NOMO-1 treated with DMSO at 0.1 percent for 48 hours (cell line): Measurements from ENCODE around the gene NUDT13.

ENCODE experiments used
- DNase-seq: peaks from one replicate; lab custom pipeline; 2025; ENCODE audit not compliant: unreplicated experiment; lab: John Stamatoyannopoulos, UW

Gene NUDT13

GRCh38 chr10:73110345-73110849 is at the start of gene NUDT13:
NUDT13 (plus strand) TSS chr10:73110455; CDS start chr10:73114366, 3,911 bp downstream.
- DNase-seq: peak; percentile 91

GRCh38 chr10:73060738-73061635 is 49.3 kb upstream of the NUDT13 start:
- peak; percentile 29 for DNase-seq

- no peak for DNase-seq
These were observed 48.5 kb upstream of the NUDT13 start for GRCh38 chr10:73061743-73062142.

- DNase-seq: no peak
These were observed 44.8 kb upstream of the NUDT13 start for GRCh38 chr10:73065441-73065840.

GRCh38 chr10:73073627-73074026 is 36.6 kb upstream of the NUDT13 start:
- DNase-seq: no peak

- DNase-seq: no peak
These were observed 34.4 kb upstream of the NUDT13 start for GRCh38 chr10:73075829-73076228.

- DNase-seq: peak; percentile 64
These were observed 33.7 kb upstream of the NUDT13 start for GRCh38 chr10:73076360-73077183.

- DNase-seq: no peak
These were observed 30.3 kb upstream of the NUDT13 start for GRCh38 chr10:73079779-73080541.

GRCh38 chr10:73083221-73083620 is 27.0 kb upstream of the NUDT13 start:
- no peak for DNase-seq

- DNase-seq: no peak
These were observed 26.0 kb upstream of the NUDT13 start for GRCh38 chr10:73084209-73084608.

- no peak for DNase-seq
These were observed 23.4 kb upstream of the NUDT13 start for GRCh38 chr10:73086816-73087215.

- no peak for DNase-seq
These were observed 22.0 kb upstream of the NUDT13 start for GRCh38 chr10:73088304-73088703.

GRCh38 chr10:73092830-73093229 is 17.4 kb upstream of the NUDT13 start:
- DNase-seq: no peak

GRCh38 chr10:73093922-73094850 is 16.1 kb upstream of the NUDT13 start:
- DNase-seq: no peak

- no peak for DNase-seq
These were observed 15.2 kb upstream of the NUDT13 start for GRCh38 chr10:73094986-73095480.

- DNase-seq: peak; percentile 56
These were observed 14.7 kb upstream of the NUDT13 start for GRCh38 chr10:73095481-73096021.

GRCh38 chr10:73096041-73096448 is 14.2 kb upstream of the NUDT13 start:
- DNase-seq: peak; percentile 64

- peak; percentile 96 for DNase-seq
These were observed 13.6 kb upstream of the NUDT13 start, which contains the start of gene P4HA1 for GRCh38 chr10:73096449-73097304. P4HA1 (minus strand) TSS chr10:73096866; CDS start chr10:73074883, 21,983 bp downstream.
